Gastrocnemius medialis (tissue), 4 donors: ENCODE data around the gene STH.

Experiments used
- POLR2A ChIP-seq, 2 donors: fragments of 450-650 bp; IDR thresholded peaks; one replicate each; pipeline ENCODE4 v1.6.1; 2017; ENCODE audit warnings: antibody characterized with exemption in 2 of 2, mild to moderate bottlenecking in 2 of 2, moderate library complexity in 2 of 2
- TF ChIP-seq, protein P1 (sequence below), 5 experiments: fragments of 450-650 bp in 3 of 5; fragments of 200-600 bp in 2 of 5; sonication (generic) in 2 of 5; IDR thresholded peaks in 4 of 5; conservative IDR thresholded peaks in 1 of 5; 1 replicate in 4 of 5; 2 replicates in 1 of 5; pipeline ENCODE4 v1.5.1; 2016 to 2019; ENCODE audit warnings: antibody characterized with exemption in 5 of 5, mild to moderate bottlenecking in 3 of 5, moderate library complexity in 3 of 5

- TF ChIP-seq, protein P1, sequence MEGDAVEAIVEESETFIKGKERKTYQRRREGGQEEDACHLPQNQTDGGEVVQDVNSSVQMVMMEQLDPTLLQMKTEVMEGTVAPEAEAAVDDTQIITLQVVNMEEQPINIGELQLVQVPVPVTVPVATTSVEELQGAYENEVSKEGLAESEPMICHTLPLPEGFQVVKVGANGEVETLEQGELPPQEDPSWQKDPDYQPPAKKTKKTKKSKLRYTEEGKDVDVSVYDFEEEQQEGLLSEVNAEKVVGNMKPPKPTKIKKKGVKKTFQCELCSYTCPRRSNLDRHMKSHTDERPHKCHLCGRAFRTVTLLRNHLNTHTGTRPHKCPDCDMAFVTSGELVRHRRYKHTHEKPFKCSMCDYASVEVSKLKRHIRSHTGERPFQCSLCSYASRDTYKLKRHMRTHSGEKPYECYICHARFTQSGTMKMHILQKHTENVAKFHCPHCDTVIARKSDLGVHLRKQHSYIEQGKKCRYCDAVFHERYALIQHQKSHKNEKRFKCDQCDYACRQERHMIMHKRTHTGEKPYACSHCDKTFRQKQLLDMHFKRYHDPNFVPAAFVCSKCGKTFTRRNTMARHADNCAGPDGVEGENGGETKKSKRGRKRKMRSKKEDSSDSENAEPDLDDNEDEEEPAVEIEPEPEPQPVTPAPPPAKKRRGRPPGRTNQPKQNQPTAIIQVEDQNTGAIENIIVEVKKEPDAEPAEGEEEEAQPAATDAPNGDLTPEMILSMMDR (IDR thresholded peaks at IDR 0.05 in 4 of 5, conservative IDR thresholded peaks at IDR 0.05 in 1 of 5): no peak
- TF ChIP-seq POLR2A (IDR thresholded peaks at IDR 0.05): no peak
These were observed 22.1 kb upstream of the STH start for GRCh38 chr17:45976755-45977505.
